DMS153 treated with DMSO at 0.1 percent for 48 hours (cell line): Measurements from ENCODE around the gene DNAH2.

Source experiments
- DNase-seq: peaks from one replicate; lab custom pipeline; 2025; ENCODE audit not compliant: unreplicated experiment; lab: John Stamatoyannopoulos, UW

DNAH2 gene

GRCh38 chr17:7837408-7838088, 120.0 kb downstream of the DNAH2 start:
- DNase-seq = no peak

GRCh38 chr17:7838090-7839075, 120.8 kb downstream of the DNAH2 start:
- DNase-seq = no peak

- DNase-seq = no peak
Observed at GRCh38 chr17:7839190-7839875, 121.8 kb downstream of the DNAH2 start.

- DNase-seq = no peak
Observed at GRCh38 chr17:7839876-7840261, 122.3 kb downstream of the DNAH2 start.

GRCh38 chr17:7840441-7840840, 122.9 kb downstream of the DNAH2 start:
- no peak for DNase-seq

- no peak for DNase-seq
Observed at GRCh38 chr17:7840875-7841274, 123.3 kb downstream of the DNAH2 start.

GRCh38 chr17:7841396-7841914, 123.9 kb downstream of the DNAH2 start:
- no peak for DNase-seq

GRCh38 chr17:7841915-7842379, 124.4 kb downstream of the DNAH2 start:
- peak; percentile 25 for DNase-seq

- no peak for DNase-seq
Observed at GRCh38 chr17:7842380-7843256, 125.1 kb downstream of the DNAH2 start.

- no peak for DNase-seq
Observed at GRCh38 chr17:7843257-7843535, 125.7 kb downstream of the DNAH2 start.

- DNase-seq = peak; percentile 47
Observed at GRCh38 chr17:7843536-7844291, 126.2 kb downstream of the DNAH2 start.

- DNase-seq = peak; percentile 50
Observed at GRCh38 chr17:7844292-7845154, 127.0 kb downstream of the DNAH2 start.

GRCh38 chr17:7845359-7846062, 128.0 kb downstream of the DNAH2 start:
- no peak for DNase-seq

- DNase-seq = no peak
Observed at GRCh38 chr17:7846063-7846735, 128.7 kb downstream of the DNAH2 start.

- DNase-seq = no peak
Observed at GRCh38 chr17:7846765-7847661, 129.5 kb downstream of the DNAH2 start.

GRCh38 chr17:7848131-7848579, 130.6 kb downstream of the DNAH2 start:
- DNase-seq = no peak

- DNase-seq = no peak
Observed at GRCh38 chr17:7848739-7849129, 131.2 kb downstream of the DNAH2 start.
